Measurements from ENCODE around the gene TUBG1. TPM values are rescaled to one million over a fixed set of nuclear protein-coding genes. Genes with fewer than 3 reads are reported as not detected.

The TUBG1 gene
- total and polyA plus RNA-seq, 9 of the 15 experiments (the other 6 are each of a cell fraction or from before 2014, with no cell fraction given) = 33.1 to 147 (median 66.0) TPM

DNA sequence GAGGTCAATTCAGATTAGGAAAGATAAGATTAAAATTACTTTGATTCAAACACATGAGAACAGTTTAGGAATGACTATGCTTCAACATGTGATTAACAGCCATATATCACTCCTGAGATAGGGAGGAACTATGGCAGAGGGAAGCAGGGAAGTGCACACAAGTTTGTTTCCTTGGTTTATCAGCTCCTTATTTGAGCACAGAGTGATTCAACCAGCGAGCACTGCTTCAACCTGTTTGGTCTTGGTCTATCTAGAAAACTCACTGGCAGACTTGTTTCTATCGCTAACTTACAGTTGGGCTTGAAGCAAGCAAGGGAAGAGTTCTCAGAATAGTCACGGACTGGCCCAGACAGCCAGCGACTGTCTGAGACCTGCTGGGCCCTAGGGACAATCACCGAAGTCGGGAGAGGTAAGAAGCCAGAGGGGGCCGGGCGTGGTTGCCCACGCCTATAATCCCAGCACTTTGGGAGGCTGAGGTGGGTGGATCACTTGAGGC, 23.5 kb downstream of the TUBG1 start (continued):
- TF ChIP-seq, protein P1, sequence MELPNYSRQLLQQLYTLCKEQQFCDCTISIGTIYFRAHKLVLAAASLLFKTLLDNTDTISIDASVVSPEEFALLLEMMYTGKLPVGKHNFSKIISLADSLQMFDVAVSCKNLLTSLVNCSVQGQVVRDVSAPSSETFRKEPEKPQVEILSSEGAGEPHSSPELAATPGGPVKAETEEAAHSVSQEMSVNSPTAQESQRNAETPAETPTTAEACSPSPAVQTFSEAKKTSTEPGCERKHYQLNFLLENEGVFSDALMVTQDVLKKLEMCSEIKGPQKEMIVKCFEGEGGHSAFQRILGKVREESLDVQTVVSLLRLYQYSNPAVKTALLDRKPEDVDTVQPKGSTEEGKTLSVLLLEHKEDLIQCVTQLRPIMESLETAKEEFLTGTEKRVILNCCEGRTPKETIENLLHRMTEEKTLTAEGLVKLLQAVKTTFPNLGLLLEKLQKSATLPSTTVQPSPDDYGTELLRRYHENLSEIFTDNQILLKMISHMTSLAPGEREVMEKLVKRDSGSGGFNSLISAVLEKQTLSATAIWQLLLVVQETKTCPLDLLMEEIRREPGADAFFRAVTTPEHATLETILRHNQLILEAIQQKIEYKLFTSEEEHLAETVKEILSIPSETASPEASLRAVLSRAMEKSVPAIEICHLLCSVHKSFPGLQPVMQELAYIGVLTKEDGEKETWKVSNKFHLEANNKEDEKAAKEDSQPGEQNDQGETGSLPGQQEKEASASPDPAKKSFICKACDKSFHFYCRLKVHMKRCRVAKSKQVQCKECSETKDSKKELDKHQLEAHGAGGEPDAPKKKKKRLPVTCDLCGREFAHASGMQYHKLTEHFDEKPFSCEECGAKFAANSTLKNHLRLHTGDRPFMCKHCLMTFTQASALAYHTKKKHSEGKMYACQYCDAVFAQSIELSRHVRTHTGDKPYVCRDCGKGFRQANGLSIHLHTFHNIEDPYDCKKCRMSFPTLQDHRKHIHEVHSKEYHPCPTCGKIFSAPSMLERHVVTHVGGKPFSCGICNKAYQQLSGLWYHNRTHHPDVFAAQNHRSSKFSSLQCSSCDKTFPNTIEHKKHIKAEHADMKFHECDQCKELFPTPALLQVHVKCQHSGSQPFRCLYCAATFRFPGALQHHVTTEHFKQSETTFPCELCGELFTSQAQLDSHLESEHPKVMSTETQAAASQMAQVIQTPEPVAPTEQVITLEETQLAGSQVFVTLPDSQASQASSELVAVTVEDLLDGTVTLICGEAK (IDR thresholded peaks at IDR 0.05) = peak; percentile 37; the same call in 1 of the 2 replicates
- TF ChIP-seq, protein P1 (CRISPR knock-in tag; IDR thresholded peaks at IDR 0.05) = no peak
- TF ChIP-seq NFIX (CRISPR knock-in tag; IDR thresholded peaks at IDR 0.05; ENCODE audit: low read depth) (no peak), SIN3B (IDR thresholded peaks at IDR 0.05; ENCODE audit: low read depth) (no peak), XRCC4 (IDR thresholded peaks at IDR 0.05; ENCODE audit: extremely low read depth, insufficient read depth, insufficient read length) (no peak), CHD4 (IDR thresholded peaks at IDR 0.05; ENCODE audit: insufficient read depth, insufficient replicate concordance, low read depth, low read length, poor library complexity, severe bottlenecking) (no peak), GTF2E2 (tag; IDR thresholded peaks at IDR 0.05) (no peak), TGIF2 (CRISPR knock-in tag; IDR thresholded peaks at IDR 0.05) (no peak), NCOA4 (IDR thresholded peaks at IDR 0.05; ENCODE audit: partially characterized antibody) (no peak), SPI1 (IDR thresholded peaks at IDR 0.05; ENCODE audit: borderline replicate concordance, low read depth, low read length) (peak; percentile 85; the same call in 1 of the 2 replicates), SP1 (CRISPR knock-in tag; IDR thresholded peaks at IDR 0.05) (no peak), ZNF143 (CRISPR knock-in tag; IDR thresholded peaks at IDR 0.05) (no peak), KLF16 (IDR thresholded peaks at IDR 0.05) (peak; percentile 94)
- TF ChIP-seq, protein P2, sequence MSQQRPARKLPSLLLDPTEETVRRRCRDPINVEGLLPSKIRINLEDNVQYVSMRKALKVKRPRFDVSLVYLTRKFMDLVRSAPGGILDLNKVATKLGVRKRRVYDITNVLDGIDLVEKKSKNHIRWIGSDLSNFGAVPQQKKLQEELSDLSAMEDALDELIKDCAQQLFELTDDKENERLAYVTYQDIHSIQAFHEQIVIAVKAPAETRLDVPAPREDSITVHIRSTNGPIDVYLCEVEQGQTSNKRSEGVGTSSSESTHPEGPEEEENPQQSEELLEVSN (IDR thresholded peaks at IDR 0.05; ENCODE audit: borderline replicate concordance in 1 of 2, extremely low read depth in 1 of 2, insufficient read depth in 1 of 2, insufficient read length in 1 of 2, low read depth in 1 of 2, low read length in 1 of 2, poor library complexity in 1 of 2, severe bottlenecking in 1 of 2) = no peak
- TF ChIP-seq, protein P3, sequence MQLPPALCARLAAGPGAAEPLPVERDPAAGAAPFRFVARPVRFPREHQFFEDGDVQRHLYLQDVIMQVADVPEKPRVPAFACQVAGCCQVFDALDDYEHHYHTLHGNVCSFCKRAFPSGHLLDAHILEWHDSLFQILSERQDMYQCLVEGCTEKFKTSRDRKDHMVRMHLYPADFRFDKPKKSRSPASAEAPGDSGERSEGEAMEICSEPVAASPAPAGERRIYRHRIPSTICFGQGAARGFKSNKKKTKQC (CRISPR knock-in tag; IDR thresholded peaks at IDR 0.05) = no peak
